ENCODE measurements around the gene LMAN2. TPM values are rescaled to one million over a fixed set of nuclear protein-coding genes. Genes with fewer than 3 reads are reported as not detected.

The LMAN2 gene
- total RNA-seq, 1 experiment from 2014 or later = 128 TPM

- no peaks in the 10 kb centered on the region for H3K27me3 ChIP-seq (ENCODE audit: insufficient read depth, low read length)
- H3K9ac ChIP-seq (ENCODE audit: low read length) = peak overlapping the region; percentile 58
- H3K27ac ChIP-seq (ENCODE audit: low read depth, low read length) = peak overlapping the region; percentile 54
- CTCF ChIA-PET = interaction anchor here (0.8 to 3.3 kb wide), 26 partner anchors 8 to 256 kb away, joined by 3 to 50 read pairs (median 7); partner anchors contain the start of genes LMAN2, MXD3, PDLIM7 and RGS14
- BruUV-seq (replicated peaks) = no TSS peak
- H3K36me3 ChIP-seq (ENCODE audit: control insufficient read depth in 1 of 2, insufficient read depth in 2 of 2, low read length in 2 of 2) = no peaks in the 10 kb centered on the region
- POLR2A ChIA-PET = interaction anchor here (0.9 to 2.4 kb wide), 9 partner anchors 9 to 60 kb away, joined by 3 to 9 read pairs (median 4); partner anchors contain the start of genes LMAN2 and MXD3
- H3K4me2 ChIP-seq (ENCODE audit: low read length) = peak overlapping the region; percentile 97
- intact Hi-C loops (cut with micrococcal nuclease) = loop anchor here (1.0 kb wide), 1 partner anchor 34 kb away; no protein-coding TSS in a partner anchor
- no peak for DNase-seq (ENCODE audit: low read depth, low spot score)
- TF ChIP-seq EGR1 (IDR thresholded peaks at IDR 0.05; ENCODE audit: low read depth) (no peak), POLR2AphosphoS5 (IDR thresholded peaks at IDR 0.05; ENCODE audit: low read depth, low read length) (no peak), RAD21 (IDR thresholded peaks at IDR 0.05; ENCODE audit: low read depth) (no peak), CEBPB (IDR thresholded peaks at IDR 0.05; ENCODE audit: low read depth) (no peak), SP1 (IDR thresholded peaks at IDR 0.05; ENCODE audit: low read depth) (no peak)
- H3K79me2 ChIP-seq (ENCODE audit: insufficient read depth, low read length) = no peaks in the 10 kb centered on the region
- no peak for ATAC-seq
- peak overlapping the region; percentile 28 to 74 for H3K4me3 ChIP-seq (replicated peaks in 1 of 2; ENCODE audit: low read depth in 1 of 2, low read length in 2 of 2)
- RAD21 ChIA-PET (ENCODE audit: low non-redundant PET in 1 of 2, low total read pairs in 2 of 2, uncharacterized antibody in 2 of 2, unreplicated experiment in 2 of 2) = interaction anchor here (0.7 to 1.8 kb wide), 7 partner anchors 19 to 137 kb away, joined by 3 to 8 read pairs (median 4); no protein-coding TSS in a partner anchor
- no peaks in the 10 kb centered on the region for H4K20me1 ChIP-seq (ENCODE audit: insufficient read depth)
- H2AFZ ChIP-seq (ENCODE audit: low read depth, low read length, poor library complexity, severe bottlenecking) = peak overlapping the region; percentile 68
- H3K9me3 ChIP-seq (ENCODE audit: control insufficient read depth in 1 of 2, insufficient read depth in 1 of 2, low read depth in 1 of 2, low read length in 2 of 2) = no peaks in the 10 kb centered on the region
- no peaks in the 10 kb centered on the region for H3K9me2 ChIP-seq (ENCODE audit: insufficient read depth)
- H3K4me1 ChIP-seq (ENCODE audit: control insufficient read depth in 1 of 2, insufficient read depth in 2 of 2, low read length in 2 of 2) = peaks cover 22 to 48% of the 10 kb centered on the region in 2 experiments
Measured at GRCh38 chr5:177369645-177370440, 18.4 kb upstream of the LMAN2 start.

GRCh38 chr5:177368869-177369644 lies 17.6 kb upstream of the LMAN2 start:
- Histone ChIP-seq H3K27ac (ENCODE audit: low read depth, low read length) (peak overlapping the region; percentile 16; the same call in 1 of the 2 replicates), H3K9me3 (ENCODE audit: control insufficient read depth in 1 of 2, insufficient read depth in 1 of 2, low read depth in 1 of 2, low read length in 2 of 2) (no peaks in the 10 kb centered on the region), H2AFZ (ENCODE audit: low read depth, low read length, poor library complexity, severe bottlenecking) (no peak overlapping the region), H3K9ac (ENCODE audit: low read length) (no peak overlapping the region), H3K4me3 (replicated peaks in 1 of 2; ENCODE audit: low read depth in 1 of 2, low read length in 2 of 2) (no peak overlapping the region), H3K36me3 (ENCODE audit: control insufficient read depth in 1 of 2, insufficient read depth in 2 of 2, low read length in 2 of 2) (no peaks in the 10 kb centered on the region), H3K4me1 (ENCODE audit: control insufficient read depth in 1 of 2, insufficient read depth in 2 of 2, low read length in 2 of 2) (peaks cover 22 to 48% of the 10 kb centered on the region in 2 experiments), H3K4me2 (ENCODE audit: low read length) (no peak overlapping the region), H3K79me2 (ENCODE audit: insufficient read depth, low read length) (no peaks in the 10 kb centered on the region), H3K27me3 (ENCODE audit: insufficient read depth, low read length) (no peaks in the 10 kb centered on the region), H3K9me2 (ENCODE audit: insufficient read depth) (no peaks in the 10 kb centered on the region), H4K20me1 (ENCODE audit: insufficient read depth) (no peaks in the 10 kb centered on the region)
- CTCF ChIA-PET = interaction anchor here (0.7 to 3.3 kb wide), 12 partner anchors 8 to 255 kb away, joined by 3 to 50 read pairs (median 6); partner anchors contain the start of gene LMAN2
- DNase-seq (ENCODE audit: low read depth, low spot score) (no peak), ATAC-seq (no peak)
- RAD21 ChIA-PET (ENCODE audit: low non-redundant PET in 1 of 2, low total read pairs in 2 of 2, uncharacterized antibody in 2 of 2, unreplicated experiment in 2 of 2) = no interaction called here
- BruUV-seq (replicated peaks) = no TSS peak
- intact Hi-C loops (cut with micrococcal nuclease) = no loop called here
- peak in 2 of 3 experiments; percentile 82 to 84; a peak in 4 of 6 replicates for TF ChIP-seq CTCF (IDR thresholded peaks at IDR 0.05 in 2 of 3, conservative IDR thresholded peaks at IDR 0.05 in 1 of 3; ENCODE audit: borderline replicate concordance in 1 of 3, insufficient read depth in 1 of 3, low read depth in 2 of 3, low read length in 2 of 3)
- TF ChIP-seq EZH2phosphoT487 (IDR thresholded peaks at IDR 0.05; ENCODE audit: borderline replicate concordance) = no peak
- POLR2A ChIA-PET = interaction anchor here (1.0 to 1.4 kb wide), 2 partner anchors 11 to 17 kb away, joined by 3 to 4 read pairs; no protein-coding TSS in a partner anchor
